Nephron progenitor cell (in vitro differentiated cells): ENCODE measurements around the gene CSNK2A3.

Experiments used
- DNase-seq: peaks from one replicate; pipeline ENCODE4 v3.0.0; 2021
- H3K27ac Mint-ChIP-seq: 2 replicates; pipeline ENCODE4 v1.8.0; 2021; ENCODE audit warnings: mild to moderate bottlenecking, moderate library complexity, mixed read lengths
- H3K27me3 Mint-ChIP-seq: 2 replicates; pipeline ENCODE4 v1.8.0; 2021; ENCODE audit warnings: mild to moderate bottlenecking, low read depth, mixed read lengths; ENCODE audit not compliant: poor library complexity
- H3K36me3 Mint-ChIP-seq: 2 replicates; pipeline ENCODE4 v1.8.0; 2021; ENCODE audit warnings: low read depth, mixed read lengths
- H3K4me1 Mint-ChIP-seq: 2 replicates; pipeline ENCODE4 v1.8.0; 2021; ENCODE audit warnings: mixed read lengths
- H3K4me3 Mint-ChIP-seq: 2 replicates; pipeline ENCODE4 v1.8.0; 2021; ENCODE audit warnings: mild to moderate bottlenecking, moderate library complexity, mixed read lengths
- H3K9me3 Mint-ChIP-seq: 2 replicates; pipeline ENCODE4 v1.8.0; 2021; ENCODE audit warnings: mild to moderate bottlenecking, moderate library complexity, mixed read lengths
- TF ChIP-seq, protein P1 (sequence below): fragments of 200-600 bp; sonication (generic); IDR thresholded peaks from 2 replicates; pipeline ENCODE4 v1.5.0; 2021; ENCODE audit warnings: antibody characterized with exemption

Gene CSNK2A3

DNA sequence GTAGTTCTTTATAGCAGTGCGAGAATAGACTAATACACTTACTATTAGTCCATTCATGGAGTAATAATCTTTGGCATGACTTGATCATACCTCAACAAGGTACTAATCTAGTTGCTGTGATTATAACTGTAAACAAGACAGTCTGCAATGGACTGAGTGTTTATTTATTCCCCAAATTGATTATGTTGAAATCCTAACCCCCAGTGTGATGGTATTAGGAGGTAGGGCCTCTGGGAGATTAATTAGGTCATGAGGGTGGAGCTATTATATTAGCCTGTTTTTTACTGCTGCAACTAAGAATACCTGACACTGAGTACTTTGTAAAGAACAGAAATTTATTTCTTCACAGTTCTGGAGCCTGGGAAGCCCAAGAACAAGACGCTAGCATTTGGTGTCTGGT is 30.9 kb upstream of the CSNK2A3 start:
- H3K4me1 Mint-ChIP-seq: peaks cover 16% of the 10 kb centered on the region
- H3K4me3 Mint-ChIP-seq: no peak overlapping the region
- peaks cover 6% of the 10 kb centered on the region for H3K27me3 Mint-ChIP-seq
- no peaks in the 10 kb centered on the region for H3K9me3 Mint-ChIP-seq
- H3K27ac Mint-ChIP-seq: no peak overlapping the region
- TF ChIP-seq, protein P1, sequence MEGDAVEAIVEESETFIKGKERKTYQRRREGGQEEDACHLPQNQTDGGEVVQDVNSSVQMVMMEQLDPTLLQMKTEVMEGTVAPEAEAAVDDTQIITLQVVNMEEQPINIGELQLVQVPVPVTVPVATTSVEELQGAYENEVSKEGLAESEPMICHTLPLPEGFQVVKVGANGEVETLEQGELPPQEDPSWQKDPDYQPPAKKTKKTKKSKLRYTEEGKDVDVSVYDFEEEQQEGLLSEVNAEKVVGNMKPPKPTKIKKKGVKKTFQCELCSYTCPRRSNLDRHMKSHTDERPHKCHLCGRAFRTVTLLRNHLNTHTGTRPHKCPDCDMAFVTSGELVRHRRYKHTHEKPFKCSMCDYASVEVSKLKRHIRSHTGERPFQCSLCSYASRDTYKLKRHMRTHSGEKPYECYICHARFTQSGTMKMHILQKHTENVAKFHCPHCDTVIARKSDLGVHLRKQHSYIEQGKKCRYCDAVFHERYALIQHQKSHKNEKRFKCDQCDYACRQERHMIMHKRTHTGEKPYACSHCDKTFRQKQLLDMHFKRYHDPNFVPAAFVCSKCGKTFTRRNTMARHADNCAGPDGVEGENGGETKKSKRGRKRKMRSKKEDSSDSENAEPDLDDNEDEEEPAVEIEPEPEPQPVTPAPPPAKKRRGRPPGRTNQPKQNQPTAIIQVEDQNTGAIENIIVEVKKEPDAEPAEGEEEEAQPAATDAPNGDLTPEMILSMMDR: no peak
- no peaks in the 10 kb centered on the region for H3K36me3 Mint-ChIP-seq
- DNase-seq: no peak

DNA sequence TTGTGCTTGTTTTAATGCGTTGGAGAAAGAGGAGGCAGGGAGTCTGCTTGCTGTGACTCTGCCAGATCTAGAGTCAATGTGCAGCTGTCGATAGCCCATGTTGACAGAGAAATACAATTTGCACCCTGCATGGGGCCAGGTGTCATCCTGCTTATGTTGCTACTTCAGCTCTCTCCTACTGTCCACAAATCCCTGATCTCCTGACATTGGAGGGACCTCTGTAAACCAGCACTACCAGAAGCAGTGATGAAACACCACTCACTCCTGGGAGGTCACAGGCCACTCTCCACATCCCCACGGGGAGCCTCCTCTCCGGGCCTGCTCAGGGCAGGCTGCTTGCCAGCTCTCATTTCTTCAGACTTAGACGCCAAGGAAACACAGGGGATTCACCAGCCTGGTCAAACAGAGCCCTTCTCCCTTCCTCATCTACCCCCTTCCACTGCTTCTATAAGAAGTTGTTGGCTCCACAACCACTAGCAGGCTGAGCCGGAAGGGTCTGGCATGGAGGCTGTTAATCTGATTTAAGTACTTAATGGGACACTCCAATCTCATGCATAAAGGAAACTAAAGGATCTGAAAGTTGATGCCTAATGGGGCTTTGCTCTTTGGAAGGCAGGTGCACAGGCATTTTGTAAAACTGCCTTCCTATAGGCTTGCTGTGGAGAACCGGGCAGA is 29.9 kb upstream of the CSNK2A3 start:
- Mint-ChIP-seq H3K27me3 (no peaks in the 10 kb centered on the region), H3K4me1 (peaks cover 11% of the 10 kb centered on the region), H3K4me3 (no peak overlapping the region), H3K27ac (no peak overlapping the region), H3K36me3 (no peaks in the 10 kb centered on the region), H3K9me3 (no peaks in the 10 kb centered on the region)
- no peak for DNase-seq
- TF ChIP-seq, protein P1: no peak

DNA sequence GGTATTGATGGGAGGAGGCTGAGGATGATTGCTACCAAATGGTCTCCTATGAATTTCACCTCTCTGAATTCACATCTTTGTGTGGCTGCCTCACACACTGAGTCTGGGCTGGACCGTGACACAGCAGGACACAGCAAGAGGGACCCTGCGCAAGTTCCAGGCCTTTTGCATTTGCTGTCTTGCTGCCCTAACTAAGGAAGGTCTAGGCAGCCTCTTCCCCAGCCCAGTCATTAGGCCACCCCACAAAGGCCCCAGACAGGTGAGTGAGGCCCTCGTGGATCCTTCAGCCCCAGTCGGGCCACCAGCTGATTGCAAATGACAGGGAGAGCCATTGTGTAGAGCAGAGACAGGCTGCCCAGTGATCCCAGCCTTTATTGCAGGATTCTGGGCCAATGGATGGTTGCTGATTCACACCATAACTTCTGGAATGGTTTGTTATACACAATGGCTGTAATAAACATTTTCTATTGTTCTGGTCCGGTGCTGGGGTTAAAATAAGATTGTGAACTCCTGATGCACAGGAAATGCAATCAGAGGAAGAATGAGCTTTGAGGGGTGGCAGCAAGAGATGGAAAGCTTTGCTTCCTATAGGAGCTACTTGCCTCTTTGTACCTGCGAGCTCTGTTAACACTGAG is 28.5 kb upstream of the CSNK2A3 start:
- no peak for DNase-seq
- H3K4me1 Mint-ChIP-seq: peaks cover 4% of the 10 kb centered on the region
- no peak overlapping the region for H3K4me3 Mint-ChIP-seq
- H3K36me3 Mint-ChIP-seq: no peaks in the 10 kb centered on the region
- no peaks in the 10 kb centered on the region for H3K27me3 Mint-ChIP-seq
- TF ChIP-seq, protein P1: no peak
- no peaks in the 10 kb centered on the region for H3K9me3 Mint-ChIP-seq
- no peak overlapping the region for H3K27ac Mint-ChIP-seq

DNA sequence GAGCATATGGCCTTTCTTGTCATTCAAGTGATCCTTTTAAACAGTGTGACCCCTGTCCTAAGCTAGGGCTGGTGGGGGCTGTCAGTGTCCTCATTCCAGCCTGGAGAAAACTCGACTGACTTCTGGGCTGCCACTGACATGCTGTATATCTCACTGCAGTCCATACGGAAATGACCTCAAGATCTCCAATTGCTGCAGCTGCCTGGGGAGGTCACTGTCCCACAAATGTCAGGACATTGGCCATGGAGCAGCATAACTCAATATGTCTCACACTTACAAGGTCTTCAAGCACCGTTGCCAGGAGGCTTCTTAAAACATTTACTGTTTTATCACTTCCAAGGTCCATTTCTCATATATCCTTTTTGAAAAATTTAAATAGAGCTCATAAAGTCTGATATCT is 27.8 kb upstream of the CSNK2A3 start:
- H3K36me3 Mint-ChIP-seq: no peaks in the 10 kb centered on the region
- no peak overlapping the region for H3K4me3 Mint-ChIP-seq
- no peaks in the 10 kb centered on the region for H3K9me3 Mint-ChIP-seq
- peaks cover 4% of the 10 kb centered on the region for H3K4me1 Mint-ChIP-seq
- no peak overlapping the region for H3K27ac Mint-ChIP-seq
- no peaks in the 10 kb centered on the region for H3K27me3 Mint-ChIP-seq
- TF ChIP-seq, protein P1: no peak
- DNase-seq: no peak

DNA sequence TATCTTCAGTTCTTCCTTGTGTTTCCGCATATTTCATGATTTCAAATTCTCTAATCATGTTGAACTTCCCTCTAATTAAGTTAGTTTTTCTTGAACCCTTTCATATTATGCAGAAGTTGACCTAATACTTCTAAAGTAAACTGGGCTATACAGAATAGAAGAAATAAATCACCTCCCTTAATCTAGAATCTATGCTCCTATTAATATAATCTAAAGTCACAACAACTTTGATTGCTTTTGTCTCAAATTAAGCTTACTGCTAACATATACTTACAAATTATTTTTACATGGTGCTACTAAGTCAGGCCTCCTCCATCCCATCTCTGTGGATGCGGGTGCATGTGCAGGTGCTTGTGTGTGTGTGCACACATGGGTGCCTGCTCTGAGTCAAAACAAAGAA is 27.3 kb upstream of the CSNK2A3 start:
- no peak for DNase-seq
- TF ChIP-seq, protein P1: no peak
- H3K36me3 Mint-ChIP-seq: no peaks in the 10 kb centered on the region
- H3K4me1 Mint-ChIP-seq: peaks cover 4% of the 10 kb centered on the region
- no peak overlapping the region for H3K27ac Mint-ChIP-seq
- no peaks in the 10 kb centered on the region for H3K27me3 Mint-ChIP-seq
- no peak overlapping the region for H3K4me3 Mint-ChIP-seq
- no peaks in the 10 kb centered on the region for H3K9me3 Mint-ChIP-seq

DNA sequence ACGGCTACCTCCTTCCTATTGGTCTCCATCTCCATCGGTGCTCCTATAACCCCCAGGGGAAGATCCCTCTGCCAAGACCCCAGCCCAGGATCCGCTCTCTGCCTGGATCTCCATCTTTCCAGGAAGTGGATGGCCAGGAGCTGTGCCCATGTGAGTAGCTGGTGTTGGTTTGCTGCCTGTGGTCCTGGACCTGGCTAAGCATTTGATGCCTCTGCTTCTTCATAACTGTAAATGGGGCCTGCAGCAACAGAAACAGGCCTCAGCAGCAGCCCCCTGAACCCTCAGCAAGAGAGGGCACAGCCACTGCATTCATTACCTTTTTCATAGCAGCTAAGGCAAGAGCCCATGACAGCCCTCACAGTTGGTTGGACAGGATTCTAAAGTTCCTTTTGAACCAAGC is 26.6 kb upstream of the CSNK2A3 start:
- Mint-ChIP-seq H3K27me3 (no peaks in the 10 kb centered on the region), H3K4me3 (no peak overlapping the region), H3K9me3 (no peaks in the 10 kb centered on the region), H3K27ac (no peak overlapping the region), H3K4me1 (peaks cover 4% of the 10 kb centered on the region), H3K36me3 (no peaks in the 10 kb centered on the region)
- no peak for DNase-seq
- TF ChIP-seq, protein P1: no peak
